Measurements from ENCODE around the gene CDH4. TPM values are rescaled to one million over a fixed set of nuclear protein-coding genes. Genes with fewer than 3 reads are reported as not detected.

The CDH4 gene
- polyA plus RNA-seq, 1 experiment = 1.5 TPM

DNA sequence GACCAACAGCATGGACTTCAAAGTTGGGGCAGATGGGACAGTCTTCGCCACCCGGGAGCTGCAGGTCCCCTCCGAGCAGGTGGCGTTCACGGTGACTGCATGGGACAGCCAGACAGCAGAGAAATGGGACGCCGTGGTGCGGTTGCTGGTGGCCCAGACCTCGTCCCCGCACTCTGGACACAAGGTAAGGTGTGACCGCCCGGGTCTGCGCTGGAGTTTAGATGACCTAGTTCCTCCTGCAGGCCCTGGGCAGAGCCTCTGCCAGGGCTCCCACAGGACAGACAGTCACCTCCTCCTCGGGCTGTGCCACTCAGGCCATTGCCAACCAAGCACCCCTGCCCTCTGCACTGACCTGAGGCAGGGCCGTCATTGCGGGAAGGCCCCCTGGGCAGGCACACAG is 491.5 kb downstream of the CDH4 start:
- POLR2A ChIA-PET = no interaction called here
- Histone ChIP-seq H3K27me3 (ENCODE audit: control insufficient read depth, insufficient read depth, low read length) (no peaks in the 10 kb centered on the region), H3K4me3 (ENCODE audit: low read depth, low read length) (no peak overlapping the region), H3K36me3 (ENCODE audit: control insufficient read depth, insufficient read depth, low read length) (no peaks in the 10 kb centered on the region)
- TF ChIP-seq CTCF (IDR thresholded peaks at IDR 0.05; ENCODE audit: insufficient read depth, low read depth, low read length) = no peak
- no peak for DNase-seq (ENCODE audit: low read depth)
- CTCF ChIA-PET = no interaction called here

DNA sequence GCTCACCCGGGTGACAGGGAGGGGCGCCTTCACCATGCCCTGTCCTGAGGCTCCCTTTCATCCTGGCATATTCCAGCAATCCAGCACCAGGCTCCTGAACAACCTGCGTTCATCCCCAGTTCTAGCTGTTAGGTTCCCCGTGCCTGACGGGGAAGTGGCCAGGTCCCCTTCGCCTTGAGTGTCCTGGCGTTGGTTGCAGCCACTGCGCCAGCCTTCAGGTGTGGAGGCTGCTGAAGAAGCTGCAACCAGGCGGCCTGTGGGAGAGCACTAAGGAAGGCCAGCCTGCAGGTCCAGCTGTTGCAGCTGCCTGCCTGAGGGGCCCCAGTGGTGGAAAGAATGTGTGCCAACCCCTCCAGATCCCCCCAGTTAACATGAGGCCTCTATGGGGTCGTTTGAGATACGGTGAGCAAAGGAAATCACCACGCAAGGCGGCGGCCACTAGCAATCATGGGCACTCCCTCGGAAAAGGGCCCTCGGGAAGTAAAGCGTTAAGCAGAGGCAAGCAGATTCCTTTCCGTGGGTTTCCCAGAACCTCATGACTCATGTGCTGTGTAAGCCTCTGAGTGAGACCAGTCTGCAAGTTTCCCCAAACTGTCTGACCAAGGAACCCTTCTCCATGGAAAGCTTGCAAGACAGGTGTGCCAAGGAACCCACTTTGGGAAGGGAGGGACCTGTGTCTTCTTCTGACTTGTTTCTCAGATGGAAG is 492.8 kb downstream of the CDH4 start:
- no peaks in the 10 kb centered on the region for H3K27me3 ChIP-seq (ENCODE audit: control insufficient read depth, insufficient read depth, low read length)
- H3K4me3 ChIP-seq (ENCODE audit: low read depth, low read length) = no peak overlapping the region
- no peaks in the 10 kb centered on the region for H3K36me3 ChIP-seq (ENCODE audit: control insufficient read depth, insufficient read depth, low read length)
- TF ChIP-seq CTCF (IDR thresholded peaks at IDR 0.05; ENCODE audit: insufficient read depth, low read depth, low read length) = no peak
- CTCF ChIA-PET = no interaction called here
- POLR2A ChIA-PET = no interaction called here
- DNase-seq (ENCODE audit: low read depth) = no peak

GRCh38 chr20:61745397-61746146 is 493.5 kb downstream of the CDH4 start:
- Histone ChIP-seq H3K36me3 (ENCODE audit: control insufficient read depth, insufficient read depth, low read length) (no peaks in the 10 kb centered on the region), H3K27me3 (ENCODE audit: control insufficient read depth, insufficient read depth, low read length) (no peaks in the 10 kb centered on the region), H3K4me3 (ENCODE audit: low read depth, low read length) (no peak overlapping the region)
- no peak for TF ChIP-seq CTCF (IDR thresholded peaks at IDR 0.05; ENCODE audit: insufficient read depth, low read depth, low read length)
- ChIA-PET POLR2A (no interaction called here), CTCF (no interaction called here)
- DNase-seq (ENCODE audit: low read depth) = no peak

DNA sequence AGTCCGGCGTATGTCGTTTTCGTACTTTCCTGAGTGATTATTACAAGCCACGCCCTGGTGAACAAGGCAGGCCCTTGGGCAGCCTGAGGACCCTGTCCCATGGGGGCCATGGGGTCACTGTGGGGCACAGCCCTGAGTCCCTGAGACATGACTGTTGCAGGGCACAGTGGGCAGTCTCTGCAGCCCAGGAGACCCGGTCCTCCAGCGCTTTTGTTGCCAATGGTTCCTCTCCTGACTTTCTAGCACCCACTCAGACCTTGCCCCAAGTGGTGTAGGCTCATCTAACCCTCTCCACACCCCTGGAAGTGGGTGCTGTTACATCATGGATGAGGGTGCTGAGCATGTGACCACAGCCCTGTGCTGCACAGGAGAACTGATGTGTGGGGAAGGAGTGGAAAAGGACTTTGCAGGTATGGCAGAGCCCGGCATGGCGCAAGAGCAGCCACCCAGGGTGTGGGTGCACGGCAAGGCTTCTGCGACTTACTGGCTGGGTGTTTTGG is 494.1 kb downstream of the CDH4 start:
- H3K27me3 ChIP-seq (ENCODE audit: control insufficient read depth, insufficient read depth, low read length) = no peaks in the 10 kb centered on the region
- TF ChIP-seq CTCF (IDR thresholded peaks at IDR 0.05; ENCODE audit: insufficient read depth, low read depth, low read length) = no peak
- POLR2A ChIA-PET = no interaction called here
- DNase-seq (ENCODE audit: low read depth) = no peak
- CTCF ChIA-PET = no interaction called here
- no peak overlapping the region for H3K4me3 ChIP-seq (ENCODE audit: low read depth, low read length)
- no peaks in the 10 kb centered on the region for H3K36me3 ChIP-seq (ENCODE audit: control insufficient read depth, insufficient read depth, low read length)

GRCh38 chr20:61746781-61747180 is 494.7 kb downstream of the CDH4 start:
- Histone ChIP-seq H3K36me3 (ENCODE audit: control insufficient read depth, insufficient read depth, low read length) (no peaks in the 10 kb centered on the region), H3K4me3 (ENCODE audit: low read depth, low read length) (no peak overlapping the region), H3K27me3 (ENCODE audit: control insufficient read depth, insufficient read depth, low read length) (no peaks in the 10 kb centered on the region)
- TF ChIP-seq CTCF (IDR thresholded peaks at IDR 0.05; ENCODE audit: insufficient read depth, low read depth, low read length) = no peak
- DNase-seq (ENCODE audit: low read depth) = no peak
- POLR2A ChIA-PET = no interaction called here
- CTCF ChIA-PET = interaction anchor here (0.7 to 1.1 kb wide), 2 partner anchors 14 to 24 kb away, joined by 3 read pairs; no protein-coding TSS in a partner anchor

Measured in BJ (cell line).